ENCODE data around the gene NDUFV1.

GRCh38 chr11:67647471-67647870, 40.7 kb downstream of the NDUFV1 start:
- TF ChIP-seq CTCF (IDR thresholded peaks at IDR 0.05) (no peak), POLR2A (IDR thresholded peaks at IDR 0.05) (no peak)
